GM18507 (cell line): Measurements from ENCODE around the gene GARIN5A.

Experiments
- DNase-seq: peaks from one replicate; pipeline ENCODE4 v3.0.0; 2011; ENCODE audit warnings: low read depth; ENCODE audit not compliant: insufficient read length; ENCODE audit errors: extremely low spot score
- FAIRE-seq: peaks from 2 replicates; lab custom pipeline; 2011; peaks lifted over from hg19 to GRCh38; lab: Jason Lieb, UNC

GARIN5A gene

GRCh38 chr19:50490991-50491472 lies 14.4 kb upstream of the GARIN5A start:
- no peak for DNase-seq
- FAIRE-seq: no peak

- no peak for FAIRE-seq
- no peak for DNase-seq
Measured at GRCh38 chr19:50490411-50490811, 13.8 kb upstream of the GARIN5A start.

- FAIRE-seq: no peak
- DNase-seq: no peak
Measured at GRCh38 chr19:50489461-50490011, 12.9 kb upstream of the GARIN5A start.

GRCh38 chr19:50488389-50489194 lies 11.9 kb upstream of the GARIN5A start:
- FAIRE-seq (no peak), DNase-seq (no peak)

- DNase-seq (no peak), FAIRE-seq (no peak)
Measured at GRCh38 chr19:50486823-50487515, 10.3 kb upstream of the GARIN5A start.

GRCh38 chr19:50485284-50485955 lies 8.8 kb upstream of the GARIN5A start:
- no peak for FAIRE-seq
- no peak for DNase-seq

GRCh38 chr19:50482916-50483315 lies 6.3 kb upstream of the GARIN5A start:
- DNase-seq (no peak), FAIRE-seq (no peak)

- FAIRE-seq (no peak), DNase-seq (no peak)
Measured at GRCh38 chr19:50482271-50482855, 5.7 kb upstream of the GARIN5A start.

- DNase-seq (no peak), FAIRE-seq (no peak)
Measured at GRCh38 chr19:50481351-50482149, 4.9 kb upstream of the GARIN5A start.

GRCh38 chr19:50480281-50481111 lies 3.8 kb upstream of the GARIN5A start:
- no peak for FAIRE-seq
- no peak for DNase-seq

GRCh38 chr19:50479761-50480251 lies 3.2 kb upstream of the GARIN5A start:
- no peak for DNase-seq
- no peak for FAIRE-seq

GRCh38 chr19:50478901-50479715 lies 2.5 kb upstream of the GARIN5A start:
- FAIRE-seq (no peak), DNase-seq (no peak)

- DNase-seq: no peak
- no peak for FAIRE-seq
Measured at GRCh38 chr19:50477751-50478515, 1.3 kb upstream of the GARIN5A start.

- FAIRE-seq (no peak), DNase-seq (no peak)
Measured at GRCh38 chr19:50476907-50477238, 225 bp upstream of the GARIN5A start.

- DNase-seq (no peak), FAIRE-seq (no peak)
Measured at GRCh38 chr19:50475736-50476223, 868 bp downstream of the GARIN5A start.

- no peak for DNase-seq
Measured at GRCh38 chr19:50475101-50475568, 1.5 kb downstream of the GARIN5A start.

More at GRCh38 chr19:50475101-50475568, 1.5 kb downstream of the GARIN5A start:
- FAIRE-seq: no peak
